HEK293T (cell line): ENCODE results near the gene GFRA1.

ENCODE experiments used
- BHLHE40 ChIP-seq: fragments of 450-650 bp; IDR thresholded peaks from 2 replicates; pipeline ENCODE4 v1.6.1; 2016; ENCODE audit warnings: mild to moderate bottlenecking, moderate library complexity, borderline replicate concordance
- CTBP1 ChIP-seq: fragments of 450-650 bp; IDR thresholded peaks from 2 replicates; pipeline ENCODE4 v1.6.1; 2016; ENCODE audit warnings: borderline replicate concordance
- ELF4 ChIP-seq: fragments of 450-650 bp; IDR thresholded peaks from 2 replicates; pipeline ENCODE4 v1.6.1; 2017; ENCODE audit warnings: antibody characterized with exemption
- FOXA1 ChIP-seq: fragments of 450-650 bp; IDR thresholded peaks from 2 replicates; pipeline ENCODE4 v1.6.1; 2016; ENCODE audit warnings: mild to moderate bottlenecking
- FOXM1 ChIP-seq: fragments of 450-650 bp; IDR thresholded peaks from 2 replicates; pipeline ENCODE4 v1.6.1; 2017; ENCODE audit warnings: mild to moderate bottlenecking, borderline replicate concordance
- HDGF ChIP-seq: fragments of 450-650 bp; IDR thresholded peaks from 2 replicates; pipeline ENCODE4 v1.6.1; 2017; ENCODE audit warnings: antibody characterized with exemption, borderline replicate concordance
- LEF1 ChIP-seq: fragments of 450-650 bp; IDR thresholded peaks from 2 replicates; pipeline ENCODE4 v1.6.1; 2017; ENCODE audit warnings: mild to moderate bottlenecking, borderline replicate concordance
- PKNOX1 ChIP-seq: fragments of 450-650 bp; IDR thresholded peaks from 2 replicates; pipeline ENCODE4 v1.6.1; 2016
- SP1 ChIP-seq: fragments of 450-650 bp; IDR thresholded peaks from 2 replicates; pipeline ENCODE4 v1.6.1; 2017
- SUZ12 ChIP-seq: fragments of 450-650 bp; IDR thresholded peaks from 2 replicates; pipeline ENCODE4 v1.6.1; 2016; ENCODE audit warnings: mild to moderate bottlenecking

DNA sequence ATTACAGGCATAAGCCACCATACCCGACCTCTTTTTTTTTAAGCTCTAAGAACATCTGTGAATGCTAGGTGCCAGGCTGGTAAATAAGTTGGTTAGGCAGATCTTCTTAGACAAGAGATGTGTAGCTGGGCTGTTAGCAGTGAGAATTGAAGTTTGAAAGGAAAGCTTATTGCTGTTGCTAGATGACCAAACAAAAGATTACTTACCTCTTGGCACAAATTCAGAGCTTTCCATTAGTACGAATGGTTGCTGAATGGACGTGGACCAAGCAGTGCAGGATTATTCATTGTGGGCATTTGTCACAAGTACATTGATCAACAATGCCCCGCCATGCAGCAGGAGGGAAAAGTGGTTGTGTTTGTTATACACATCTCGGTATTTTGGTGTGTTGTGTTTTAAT lies 131.2 kb downstream of the GFRA1 start:
- TF ChIP-seq LEF1 (no peak), SP1 (no peak), ELF4 (no peak), BHLHE40 (no peak), CTBP1 (no peak), HDGF (no peak), SUZ12 (no peak), PKNOX1 (no peak), FOXA1 (no peak), FOXM1 (no peak)
